ENCODE measurements around the gene POLH. TPM values are rescaled to one million over a fixed set of nuclear protein-coding genes. Genes with fewer than 3 reads are reported as not detected.
"Not testable (repeated sequence)": the region's sequence is repeated elsewhere in the genome, so short reads cannot be mapped to it uniquely, and the experiment has no call there.

POLH gene
- total and polyA plus RNA-seq, 2 experiments from 2014 or later, result 25.3 to 27.6 TPM

- Histone ChIP-seq H3K79me2 (ENCODE audit: insufficient read depth) (peaks cover 49% of the 10 kb centered on the region), H4K20me1 (ENCODE audit: insufficient read depth) (no peaks in the 10 kb centered on the region), H3F3A (ENCODE audit: insufficient read depth) (peaks cover 17% of the 10 kb centered on the region), H3K9ac (peak within 1 kb of the TSS; percentile 98), H3K9me2 (ENCODE audit: insufficient read depth) (no peaks in the 10 kb centered on the region), H3K36me3 (ENCODE audit: low read depth) (peaks cover 27% of the 10 kb centered on the region), H3K4me2 (ENCODE audit: unreplicated experiment) (peak within 1 kb of the TSS; percentile 93), H3K9me3 (ENCODE audit: low read depth) (no peaks in the 10 kb centered on the region), H3K4me3 (peak within 1 kb of the TSS; percentile 100), H3K27me3 (replicated peaks; ENCODE audit: insufficient read depth) (no peaks in the 10 kb centered on the region), H2AFZ (peak within 1 kb of the TSS; percentile 85), H3K4me1 (ENCODE audit: insufficient read depth) (peaks cover 21% of the 10 kb centered on the region), H3K27ac (peak within 1 kb of the TSS; percentile 93)
- TF ChIP-seq EZH2 (IDR thresholded peaks at IDR 0.05; ENCODE audit: insufficient read depth, poor library complexity, severe bottlenecking), result no peak
- TF ChIP-seq EZH2phosphoT487 (IDR thresholded peaks at IDR 0.05; ENCODE audit: insufficient read depth, low read depth), result no peak
- in situ Hi-C loops (cut with MboI), result no loop called here
- DNase-seq, result peak; percentile 100
- 0 to 1% methylated on average over 18 to 37 of the region's 46 CpGs for WGBS, 2 experiments (ENCODE audit: low coverage in 1 of 2, low lambda C conversion rate in 2 of 2, missing lambda C conversion rate in 2 of 2)
Observed at GRCh38 chr6:43629104-43629504, 53.1 kb downstream of the POLH start, which contains the start of gene GTPBP2. Gene GTPBP2, minus strand, starts transcription at chr6:43629264. Its CDS starts 102 bp downstream, at chr6:43629162.

GRCh38 chr6:43629505-43630300 is 53.7 kb downstream of the POLH start:
- in situ Hi-C loops (cut with MboI), result no loop called here
- peak; percentile 98 for DNase-seq
- TF ChIP-seq EZH2phosphoT487 (IDR thresholded peaks at IDR 0.05; ENCODE audit: insufficient read depth, low read depth) (no peak), EZH2 (IDR thresholded peaks at IDR 0.05; ENCODE audit: insufficient read depth, poor library complexity, severe bottlenecking) (no peak)
- Histone ChIP-seq H3K4me1 (ENCODE audit: insufficient read depth) (peaks cover 21% of the 10 kb centered on the region), H3F3A (ENCODE audit: insufficient read depth) (peaks cover 17% of the 10 kb centered on the region), H3K9ac (peak overlapping the region; percentile 98), H3K79me2 (ENCODE audit: insufficient read depth) (peaks cover 43% of the 10 kb centered on the region), H3K9me3 (ENCODE audit: low read depth) (no peaks in the 10 kb centered on the region), H3K36me3 (ENCODE audit: low read depth) (peaks cover 21% of the 10 kb centered on the region), H4K20me1 (ENCODE audit: insufficient read depth) (no peaks in the 10 kb centered on the region), H3K27ac (peak overlapping the region; percentile 93), H3K4me2 (ENCODE audit: unreplicated experiment) (peak overlapping the region; percentile 93), H3K4me3 (peak overlapping the region; percentile 100), H2AFZ (peak overlapping the region; percentile 85), H3K9me2 (ENCODE audit: insufficient read depth) (no peaks in the 10 kb centered on the region), H3K27me3 (replicated peaks; ENCODE audit: insufficient read depth) (no peaks in the 10 kb centered on the region)
- 1% methylated on average over 40 to 41 of the region's 41 CpGs for WGBS, 2 experiments (ENCODE audit: low coverage in 1 of 2, low lambda C conversion rate in 2 of 2, missing lambda C conversion rate in 2 of 2)

GRCh38 chr6:43630980-43631619 is 55.1 kb downstream of the POLH start:
- Histone ChIP-seq H3K27ac (no peak overlapping the region), H3K4me3 (no peak overlapping the region), H3K4me2 (ENCODE audit: unreplicated experiment) (no peak overlapping the region), H3K9ac (no peak overlapping the region), H3K27me3 (replicated peaks; ENCODE audit: insufficient read depth) (no peaks in the 10 kb centered on the region), H3K9me3 (ENCODE audit: low read depth) (no peaks in the 10 kb centered on the region), H3K79me2 (ENCODE audit: insufficient read depth) (peaks cover 33% of the 10 kb centered on the region), H3K4me1 (ENCODE audit: insufficient read depth) (peaks cover 21% of the 10 kb centered on the region), H2AFZ (no peak overlapping the region), H4K20me1 (ENCODE audit: insufficient read depth) (no peaks in the 10 kb centered on the region), H3K9me2 (ENCODE audit: insufficient read depth) (no peaks in the 10 kb centered on the region), H3F3A (ENCODE audit: insufficient read depth) (peaks cover 17% of the 10 kb centered on the region), H3K36me3 (ENCODE audit: low read depth) (peaks cover 7% of the 10 kb centered on the region; the same call in 1 of the 2 replicates)
- in situ Hi-C loops (cut with MboI), result no loop called here
- no peak for DNase-seq
- TF ChIP-seq EZH2 (IDR thresholded peaks at IDR 0.05; ENCODE audit: insufficient read depth, poor library complexity, severe bottlenecking) (no peak), EZH2phosphoT487 (IDR thresholded peaks at IDR 0.05; ENCODE audit: insufficient read depth, low read depth) (no peak)
- 64 to 72% methylated on average over 1 of the region's 1 CpG for WGBS, 2 experiments (ENCODE audit: low coverage in 1 of 2, low lambda C conversion rate in 2 of 2, missing lambda C conversion rate in 2 of 2)

GRCh38 chr6:43633002-43633401 is 57.0 kb downstream of the POLH start:
- H3K9me3 ChIP-seq (ENCODE audit: low read depth), result not testable (repeated sequence)

More at GRCh38 chr6:43633002-43633401, 57.0 kb downstream of the POLH start:
- Histone ChIP-seq H3K79me2 (ENCODE audit: insufficient read depth) (peaks cover 33% of the 10 kb centered on the region), H3F3A (ENCODE audit: insufficient read depth) (peaks cover 12% of the 10 kb centered on the region), H3K4me1 (ENCODE audit: insufficient read depth) (peaks cover 16% of the 10 kb centered on the region)
- H3K4me3 ChIP-seq; H3K27me3 ChIP-seq (replicated peaks; ENCODE audit: insufficient read depth); H3K4me2 ChIP-seq (ENCODE audit: unreplicated experiment); H2AFZ ChIP-seq; in situ Hi-C loops (cut with MboI); H3K9ac ChIP-seq; H3K36me3 ChIP-seq (ENCODE audit: low read depth); DNase-seq; H4K20me1 ChIP-seq (ENCODE audit: insufficient read depth); H3K27ac ChIP-seq; H3K9me2 ChIP-seq (ENCODE audit: insufficient read depth): not testable (repeated sequence)
- 85% methylated on average over 7 of the region's 7 CpGs for WGBS, 2 experiments (ENCODE audit: low coverage in 1 of 2, low lambda C conversion rate in 2 of 2, missing lambda C conversion rate in 2 of 2)
